Pancreas (tissue), 10 donors: ENCODE results near the gene ASCL3. TPM values are rescaled to one million over a fixed set of nuclear protein-coding genes. Genes with fewer than 3 reads are reported as not detected.
A peak's percentile ranks its signal among the peaks of the same experiment; 100 is the strongest.

Experiments used
- ATAC-seq, 4 donors: fragments of 200-7000 bp; cut with Tn5 transposase; one replicate each; pipeline versions ENCODE4 v1.8.0 to v1.9.1; 2020; ENCODE audit warnings: mild to moderate bottlenecking in 4 of 4, moderate library complexity in 4 of 4
- DNase-seq, 6 donors: peaks; one replicate each; pipeline ENCODE4 v3.0.0-alpha.2; 2020
- FAIRE-seq: peaks from 2 replicates; lab custom pipeline; 2012; peaks lifted over from hg19 to GRCh38; lab: Jason Lieb, UNC
- H3K27ac ChIP-seq, 4 donors: fragments of 200-600 bp; sonication (generic); 1 replicate in 3 of 4; 2 replicates in 1 of 4; pipeline versions ENCODE4 v1.5.0 to v1.8.0; 2020
- H3K27me3 ChIP-seq, 4 donors: fragments of 200-600 bp; one replicate each; pipeline ENCODE4 v1.8.0; 2021
- H3K36me3 ChIP-seq, 3 donors: fragments of 200-600 bp; sonication (generic) in 1 of 3; one replicate each; pipeline versions ENCODE4 v1.5.0 to v1.8.0; 2020 to 2021
- H3K4me1 ChIP-seq, 3 donors: fragments of 200-600 bp; one replicate each; pipeline ENCODE4 v1.8.0; 2021
- H3K4me3 ChIP-seq, 4 donors: fragments of 200-600 bp; sonication (generic) in 2 of 4; one replicate each; pipeline versions ENCODE4 v1.5.0 to v1.8.0; 2020 to 2021
- H3K9me3 ChIP-seq, 4 donors: fragments of 200-600 bp; one replicate each; pipeline ENCODE4 v1.8.0; 2021
- CTCF ChIP-seq, 4 donors: fragments of 200-600 bp; sonication (generic) in 3 of 4; IDR thresholded peaks; one replicate each; pipeline versions ENCODE4 v1.5.0 to v1.8.0; 2021; ENCODE audit warnings: antibody characterized with exemption in 4 of 4
- WGBS, 2 donors: extraction: QIAGEN DNeasy Blood & Tissue Kit; methylation state at CpG; one replicate each; pipeline ENCODE4 v1.1.7; 2013; 5-methylcytosine and 5-hydroxymethylcytosine counted together
- intact Hi-C, 3 donors: fragments of 100-400 bp; cut with DNase I; formaldehyde crosslinking; loops; one replicate each; pipeline versions ENCODE4 v1.11.1 to v1.14.2; 2022
- polyA plus RNA-seq, 2 donors: library from polyadenylated mRNA; stranded (reverse); fragments of 200-250 nt; gene quantifications; one replicate each; pipeline ENCODE4 v1.2.3, GENCODE V29; 2013
- total RNA-seq, 6 donors: library from RNA; stranded (reverse); fragmentation: NEBNext Ultra II Directional in 4 of 6; extraction: Animal tissue kit (Norgen Biotek cat#: 25700) in 4 of 6; gene quantifications; one replicate each; pipeline versions ENCODE4 v1.2.1 to v1.2.4, GENCODE V29; 2021 to 2023
- donor health status: healthy with polysubstance abuse.
- donor health status: DM: no; HTN: no; CAD: no; lungs with moderate emphysema.
- donor health status: DM: no; HTN: no; CAD: no.
- donor health status: control.
- donor health status: control.
- donor health status: Bipolar disorder and iron deficiency.
- donor health status: DM: yes; HTN: yes; CAD: no.
- donor health status: DM: no; HTN: no; CAD: no.
- donor health status: DM: no; HTN: no; CAD: no.
- donor health status: DM: yes; HTN: yes; CAD: no.

The ASCL3 gene
- total and polyA plus RNA-seq, 8 donors, result 0.34 TPM; not detected in 7

DNA sequence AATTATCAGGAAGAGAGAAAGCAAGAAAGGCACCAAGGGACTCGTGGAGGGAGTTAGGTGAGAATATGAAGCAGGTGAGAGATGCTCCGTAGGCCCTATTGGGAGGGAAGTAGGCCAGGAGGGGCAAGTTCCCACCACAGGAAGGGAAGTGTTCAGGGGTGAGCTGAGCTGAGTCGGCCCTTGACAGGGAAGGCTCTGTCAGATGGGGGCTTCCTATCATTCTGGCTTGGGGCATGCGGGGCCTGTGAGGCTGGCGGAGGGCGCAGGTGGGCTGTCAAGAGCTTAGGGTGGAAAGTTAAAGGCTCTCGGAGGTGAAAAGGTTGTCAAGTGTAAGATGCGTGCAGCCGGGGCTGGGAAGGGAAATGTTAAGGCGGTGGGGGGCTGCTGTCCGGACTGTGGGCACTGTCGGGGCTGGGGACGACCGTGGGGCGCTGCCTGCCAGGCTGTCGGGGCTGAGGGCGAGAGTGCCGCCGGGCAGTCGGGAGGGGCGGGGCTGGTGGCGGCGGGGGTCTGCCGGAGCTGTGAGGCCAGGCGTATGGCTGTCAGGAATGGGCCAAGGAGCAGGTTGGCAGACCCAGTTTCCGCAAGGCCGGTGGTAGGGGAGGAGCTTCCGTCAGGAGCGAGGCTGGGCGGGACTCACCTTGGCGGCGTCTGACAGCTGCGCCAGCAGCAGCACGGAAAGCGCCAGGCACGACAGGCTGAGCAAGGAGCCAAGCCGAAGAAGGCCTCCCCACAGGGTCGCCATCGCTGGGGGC lies 20.9 kb upstream of the ASCL3 start:
- TF ChIP-seq CTCF (IDR thresholded peaks at IDR 0.05), result no peak
- intact Hi-C loops, result no loop called here
- FAIRE-seq, result no peak
- no peaks in the 10 kb centered on the region for H3K9me3 ChIP-seq
- peak overlapping the region; percentile 88 to 100 (median 96) for H3K27ac ChIP-seq
- peak overlapping the region; percentile 50 to 89 (median 73) for H3K4me3 ChIP-seq
- no peaks in the 10 kb centered on the region for H3K27me3 ChIP-seq
- 1% methylated on average over 31 to 39 of the region's 39 CpGs for WGBS, 2 donors
- ATAC-seq, result peak; percentile 83 to 88 (median 87)
- H3K4me1 ChIP-seq, result peaks cover 0 to 11% (median 10%) of the 10 kb centered on the region in 3 donors
- DNase-seq, result peak; percentile 87 to 96 (median 88)
- no peaks in the 10 kb centered on the region for H3K36me3 ChIP-seq

GRCh38 chr11:8962841-8963240 lies 20.0 kb upstream of the ASCL3 start:
- intact Hi-C loops, result no loop called here
- peaks cover 0 to 11% (median 10%) of the 10 kb centered on the region in 3 donors for H3K4me1 ChIP-seq
- H3K4me3 ChIP-seq, result peak overlapping the region in 3 of 4 donors; percentile 67 to 89 (median 79)
- H3K27me3 ChIP-seq, result no peaks in the 10 kb centered on the region
- 11 to 16% methylated on average over 2 of the region's 2 CpGs for WGBS, 2 donors
- H3K27ac ChIP-seq, result no peak overlapping the region
- no peaks in the 10 kb centered on the region for H3K36me3 ChIP-seq
- ATAC-seq, result no peak
- DNase-seq, result no peak
- FAIRE-seq, result no peak
- no peaks in the 10 kb centered on the region for H3K9me3 ChIP-seq
- TF ChIP-seq CTCF (IDR thresholded peaks at IDR 0.05), result no peak

DNA sequence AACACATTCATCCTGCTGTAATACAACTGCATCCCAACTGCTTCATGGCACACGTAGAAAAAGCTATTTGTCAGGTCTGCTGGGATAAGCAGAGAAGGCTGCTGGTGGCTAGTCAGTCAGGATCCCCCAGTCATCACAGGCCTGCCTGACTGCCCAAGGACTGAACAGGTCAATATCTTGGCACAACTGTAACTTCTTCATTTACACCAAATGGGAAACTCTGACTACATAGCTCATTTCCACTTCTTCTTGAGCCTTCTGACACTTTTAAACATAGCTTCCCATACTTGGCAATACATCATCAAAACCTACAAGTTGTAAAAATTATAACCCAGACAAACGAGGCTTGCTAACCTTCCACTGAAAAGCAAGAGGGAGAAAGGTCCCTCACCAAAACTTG lies 18.6 kb upstream of the ASCL3 start:
- 36 to 61% methylated on average over 2 of the region's 2 CpGs for WGBS, 2 donors
- DNase-seq (no peak), FAIRE-seq (no peak), ATAC-seq (no peak)
- Histone ChIP-seq H3K4me1 (peaks cover 3 to 11% (median 10%) of the 10 kb centered on the region in 3 donors), H3K4me3 (no peak overlapping the region), H3K9me3 (no peaks in the 10 kb centered on the region), H3K27ac (no peak overlapping the region), H3K36me3 (no peaks in the 10 kb centered on the region), H3K27me3 (no peaks in the 10 kb centered on the region)
- no peak for TF ChIP-seq CTCF (IDR thresholded peaks at IDR 0.05)
- intact Hi-C loops, result no loop called here

DNA sequence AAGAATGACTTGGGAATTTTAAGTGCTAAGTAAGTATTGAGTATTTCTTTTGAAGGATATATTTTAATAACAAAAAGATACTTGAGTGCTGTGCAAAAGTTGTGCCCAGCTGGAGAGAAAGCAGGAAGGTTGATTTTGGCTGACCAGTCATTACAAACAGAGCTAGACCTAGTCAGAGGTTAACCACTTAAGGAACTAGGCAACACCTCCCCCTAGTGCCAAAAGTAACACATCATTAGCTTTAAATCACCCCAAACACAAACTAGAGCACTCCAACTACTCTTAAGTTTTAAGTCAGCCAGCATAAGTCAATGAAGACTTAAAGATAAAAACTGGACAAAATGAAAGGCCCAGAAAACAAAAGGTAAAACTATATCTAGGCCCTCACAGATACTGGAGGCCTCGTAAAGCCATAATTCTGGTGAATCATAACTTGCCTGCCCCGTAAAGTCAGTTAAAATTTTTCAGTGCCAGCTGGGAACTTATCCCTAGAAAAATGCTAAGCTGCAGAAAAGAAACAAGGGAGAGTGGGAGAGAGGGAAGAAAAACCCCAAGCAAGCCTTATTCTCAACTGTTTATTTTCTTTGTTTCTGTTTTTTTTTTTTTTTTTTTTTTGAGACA lies 16.8 kb upstream of the ASCL3 start:
- ATAC-seq, result peak in 3 of 4 donors; percentile 38 to 44 (median 41)
- DNase-seq, result peak in 3 of 6 donors; percentile 25 to 33 (median 30)

More for the DNA sequence above, 16.8 kb upstream of the ASCL3 start:
- H3K27me3 ChIP-seq, result no peaks in the 10 kb centered on the region
- H3K4me3 ChIP-seq, result no peak overlapping the region
- TF ChIP-seq CTCF (IDR thresholded peaks at IDR 0.05), result peak in 3 of 4 donors; percentile 9 to 43 (median 37)
- WGBS, 2 donors, result 12 to 59% methylated on average over 2 of the region's 2 CpGs
- FAIRE-seq, result peak; percentile 23
- H3K36me3 ChIP-seq, result peaks cover 0 to 7% (median 0%) of the 10 kb centered on the region in 3 donors
- no peaks in the 10 kb centered on the region for H3K9me3 ChIP-seq
- peaks cover 3 to 11% (median 10%) of the 10 kb centered on the region in 3 donors for H3K4me1 ChIP-seq
- H3K27ac ChIP-seq, result no peak overlapping the region
- intact Hi-C loops, result no loop called here
